Lung (tissue), 12 donors: ENCODE measurements around the gene FGFR3. TPM values are rescaled to one million over a fixed set of nuclear protein-coding genes. Genes with fewer than 3 reads are reported as not detected.

Source experiments
- ATAC-seq: fragments of 200-7000 bp; cut with Tn5 transposase; one replicate; pipeline ENCODE4 v1.9.1; 2020; ENCODE audit warnings: moderate number of reproducible peaks; ENCODE audit not compliant: insufficient read depth, low FRiP score
- DNase-seq, 3 donors: peaks; one replicate each; pipeline ENCODE4 v3.0.0-alpha.2; 2013 to 2017
- H3K27ac ChIP-seq, 2 donors: one replicate each; pipeline ENCODE4 v1.5.1; 2013; ENCODE audit warnings: mild to moderate bottlenecking in 2 of 2, moderate library complexity in 2 of 2, control low read depth in 1 of 2, inconsistent platforms in 1 of 2, low read depth in 1 of 2, low read length in 1 of 2
- H3K27me3 ChIP-seq, 3 donors: one replicate each; pipeline ENCODE4 v1.5.1; 2013; ENCODE audit warnings: low read length in 2 of 3; ENCODE audit not compliant: control insufficient read depth in 3 of 3, insufficient read depth in 3 of 3
- H3K36me3 ChIP-seq, 4 donors: one replicate each; pipeline ENCODE4 v1.5.1; 2013; ENCODE audit warnings: low read length in 4 of 4, mild to moderate bottlenecking in 1 of 4, moderate library complexity in 1 of 4; ENCODE audit not compliant: control insufficient read depth in 4 of 4, insufficient read depth in 4 of 4
- H3K4me1 ChIP-seq, 5 donors: one replicate each; pipeline ENCODE4 v1.5.1; 2013; ENCODE audit warnings: low read length in 5 of 5, mild to moderate bottlenecking in 2 of 5, moderate library complexity in 1 of 5; ENCODE audit not compliant: control insufficient read depth in 5 of 5, insufficient read depth in 5 of 5
- H3K4me3 ChIP-seq: one replicate; pipeline ENCODE4 v1.5.1; 2013; ENCODE audit warnings: mild to moderate bottlenecking, control low read depth, moderate library complexity
- H3K9ac ChIP-seq, 2 donors: one replicate each; pipeline ENCODE4 v1.5.1; 2013; ENCODE audit warnings: low read length in 2 of 2, control low read depth in 1 of 2; ENCODE audit not compliant: insufficient read depth in 1 of 2
- H3K9me3 ChIP-seq, 4 donors: one replicate each; pipeline ENCODE4 v1.5.1; 2013; ENCODE audit warnings: low read length in 3 of 4, mild to moderate bottlenecking in 1 of 4, moderate library complexity in 1 of 4; ENCODE audit not compliant: control insufficient read depth in 4 of 4, insufficient read depth in 3 of 4
- WGBS, 2 donors: extraction: QIAGEN DNeasy Blood & Tissue Kit; methylation state at CpG; one replicate each; pipeline ENCODE4 v1.1.7; 2013; 5-methylcytosine and 5-hydroxymethylcytosine counted together
- polyA plus RNA-seq, 2 donors: library from polyadenylated mRNA; stranded (reverse); fragments of 200-250 nt; gene quantifications; one replicate each; pipeline ENCODE4 v1.2.1, GENCODE V29; 2013
- total RNA-seq, 2 donors: library from RNA; depleted of rRNA in 1 of 2; stranded (reverse); fragments of >200 nt in 1 of 2; gene quantifications; one replicate each; pipeline ENCODE4 v1.2.1, GENCODE V29; 2014 to 2021
- TF ChIP-seq, protein P1 (sequence below): IDR thresholded peaks from 2 replicates; pipeline ENCODE4 v1.5.1; 2012; ENCODE audit warnings: mild to moderate bottlenecking; ENCODE audit errors: control extremely low read depth, extremely low read depth
- donor health status: control.
- donor health status: control.
- donor health status: Bipolar disorder and iron deficiency.
- donor health status: healthy.
- donor health status: DM: yes; HTN: yes; CAD: no.

The FGFR3 gene
- total and polyA plus RNA-seq, 4 donors: 8.1 to 99.3 (median 22.4) TPM

DNA sequence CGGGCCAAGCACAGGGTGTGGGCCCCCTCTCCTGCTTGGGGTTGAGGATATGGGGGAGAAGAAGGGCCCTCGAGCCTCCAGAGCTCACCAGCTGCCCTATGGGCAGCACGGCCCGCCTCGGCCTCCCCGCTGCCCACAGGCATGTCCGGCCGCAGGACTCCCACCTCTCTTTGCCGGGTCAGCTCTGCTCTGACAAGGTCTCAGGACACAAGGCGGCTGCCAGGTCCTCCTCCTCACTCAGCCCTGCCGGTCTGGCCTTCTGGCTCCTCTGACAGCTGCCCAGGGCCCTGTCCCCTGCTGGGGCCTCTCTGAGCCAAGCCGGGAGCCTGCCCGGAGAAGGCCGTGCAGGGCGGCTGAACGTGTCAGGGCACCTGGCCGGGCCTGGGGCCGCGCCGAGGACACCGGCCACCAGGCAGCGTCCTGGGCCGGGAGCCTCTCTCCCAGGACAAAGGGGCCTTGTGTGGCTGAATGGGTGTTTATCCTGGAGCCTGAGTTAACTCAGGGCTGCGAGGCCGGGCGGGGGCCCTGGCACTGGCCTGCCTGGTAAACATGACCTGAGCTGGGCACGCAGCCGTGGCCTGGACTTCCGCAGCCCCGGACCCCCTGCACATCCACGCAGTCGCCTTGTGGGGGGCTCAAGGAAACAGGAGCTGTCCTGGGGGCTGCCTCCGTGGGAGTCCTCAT lies 46.0 kb upstream of the FGFR3 start:
- no peak for DNase-seq
- H3K9me3 ChIP-seq: no peaks in the 10 kb centered on the region
- no peak for ATAC-seq
- H3K36me3 ChIP-seq: peaks cover 0 to 11% (median 0%) of the 10 kb centered on the region in 4 donors
- H3K4me3 ChIP-seq: no peak overlapping the region
- 82 to 86% methylated on average over 31 to 33 of the region's 33 CpGs for WGBS, 2 donors
- no peak overlapping the region for H3K9ac ChIP-seq
- H3K4me1 ChIP-seq: peaks cover 0 to 14% (median 0%) of the 10 kb centered on the region in 5 donors
- no peaks in the 10 kb centered on the region for H3K27me3 ChIP-seq
- TF ChIP-seq, protein P1, sequence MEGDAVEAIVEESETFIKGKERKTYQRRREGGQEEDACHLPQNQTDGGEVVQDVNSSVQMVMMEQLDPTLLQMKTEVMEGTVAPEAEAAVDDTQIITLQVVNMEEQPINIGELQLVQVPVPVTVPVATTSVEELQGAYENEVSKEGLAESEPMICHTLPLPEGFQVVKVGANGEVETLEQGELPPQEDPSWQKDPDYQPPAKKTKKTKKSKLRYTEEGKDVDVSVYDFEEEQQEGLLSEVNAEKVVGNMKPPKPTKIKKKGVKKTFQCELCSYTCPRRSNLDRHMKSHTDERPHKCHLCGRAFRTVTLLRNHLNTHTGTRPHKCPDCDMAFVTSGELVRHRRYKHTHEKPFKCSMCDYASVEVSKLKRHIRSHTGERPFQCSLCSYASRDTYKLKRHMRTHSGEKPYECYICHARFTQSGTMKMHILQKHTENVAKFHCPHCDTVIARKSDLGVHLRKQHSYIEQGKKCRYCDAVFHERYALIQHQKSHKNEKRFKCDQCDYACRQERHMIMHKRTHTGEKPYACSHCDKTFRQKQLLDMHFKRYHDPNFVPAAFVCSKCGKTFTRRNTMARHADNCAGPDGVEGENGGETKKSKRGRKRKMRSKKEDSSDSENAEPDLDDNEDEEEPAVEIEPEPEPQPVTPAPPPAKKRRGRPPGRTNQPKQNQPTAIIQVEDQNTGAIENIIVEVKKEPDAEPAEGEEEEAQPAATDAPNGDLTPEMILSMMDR: no peak
- no peak overlapping the region for H3K27ac ChIP-seq

DNA sequence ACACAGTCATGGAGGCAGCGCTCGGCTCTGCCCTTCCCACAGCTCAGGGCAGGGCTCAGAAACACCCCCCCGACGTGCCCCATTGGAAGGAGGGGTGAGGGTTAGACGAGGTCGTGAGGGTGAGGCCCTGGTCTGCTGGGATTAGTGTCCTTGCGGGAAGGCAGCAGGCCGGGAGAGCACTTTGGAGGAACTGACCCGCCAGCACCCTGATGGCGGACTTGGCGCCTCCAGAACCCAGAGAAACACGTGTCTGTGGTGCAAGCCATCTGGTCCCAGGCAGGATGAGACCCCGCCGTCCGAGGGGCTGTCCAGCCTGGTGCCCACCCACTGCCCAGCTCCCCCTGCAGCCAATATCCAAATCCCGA lies 45.5 kb upstream of the FGFR3 start:
- Histone ChIP-seq H3K4me3 (no peak overlapping the region), H3K9ac (no peak overlapping the region), H3K36me3 (peaks cover 0 to 9% (median 0%) of the 10 kb centered on the region in 4 donors), H3K27ac (no peak overlapping the region), H3K27me3 (no peaks in the 10 kb centered on the region), H3K9me3 (no peaks in the 10 kb centered on the region), H3K4me1 (peaks cover 0 to 19% (median 2%) of the 10 kb centered on the region in 5 donors)
- no peak for DNase-seq
- WGBS, 2 donors: 85 to 87% methylated on average over 16 of the region's 16 CpGs
- TF ChIP-seq, protein P1: no peak
- ATAC-seq: no peak

DNA sequence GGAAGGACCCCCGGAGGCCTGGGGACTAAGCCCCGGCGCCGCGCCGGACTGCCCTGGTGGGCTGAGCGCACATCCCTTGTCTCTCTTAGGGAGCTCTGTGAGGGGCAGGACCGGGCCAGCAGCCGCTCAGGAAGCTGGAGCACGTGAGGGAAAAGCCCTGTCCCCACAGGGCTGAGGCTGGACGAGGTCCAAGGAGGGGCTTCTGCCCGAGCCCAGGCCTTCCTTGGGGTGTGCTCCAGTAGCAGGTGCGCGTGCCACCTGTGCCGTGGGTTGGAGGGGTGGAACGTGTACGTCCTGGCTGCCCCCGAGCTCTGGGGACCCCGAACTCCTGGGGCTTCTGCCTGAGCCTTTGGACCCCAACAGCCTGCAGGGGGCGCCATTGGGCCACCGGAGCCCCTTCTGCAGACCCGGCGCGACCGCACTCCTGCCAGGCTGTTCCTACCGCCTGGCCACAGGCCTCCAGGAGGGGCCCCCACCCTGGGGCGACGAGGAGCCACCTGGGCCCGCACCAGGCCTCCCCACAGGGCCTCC lies 44.6 kb upstream of the FGFR3 start:
- Histone ChIP-seq H3K9me3 (no peaks in the 10 kb centered on the region), H3K4me1 (peaks cover 0 to 23% (median 11%) of the 10 kb centered on the region in 5 donors), H3K27me3 (no peaks in the 10 kb centered on the region), H3K9ac (no peak overlapping the region), H3K27ac (no peak overlapping the region), H3K4me3 (no peak overlapping the region), H3K36me3 (peaks cover 0 to 9% (median 0%) of the 10 kb centered on the region in 4 donors)
- WGBS, 2 donors: 2 to 3% methylated on average over 25 to 29 of the region's 29 CpGs
- TF ChIP-seq, protein P1: peak; percentile 61
- DNase-seq (peak; percentile 73 to 87 (median 78)), ATAC-seq (peak; percentile 42)
